Vagina (tissue), 2 donors: ENCODE results near the gene GSG1L.

Experiments
- CTCF ChIP-seq, 3 experiments: fragments of 450-650 bp in 2 of 3; fragments of 200-600 bp in 1 of 3; sonication (generic) in 1 of 3; IDR thresholded peaks; one replicate each; pipeline ENCODE4 v1.5.1; 2017 to 2019; ENCODE audit warnings: antibody characterized with exemption in 3 of 3, mild to moderate bottlenecking in 2 of 3, moderate library complexity in 2 of 3
- POLR2AphosphoS5 ChIP-seq, 2 donors: sonication (generic); formaldehyde crosslinking; IDR thresholded peaks; one replicate each; pipeline ENCODE4 v1.9.0; 2017; ENCODE audit warnings: antibody characterized with exemption in 2 of 2, mild to moderate bottlenecking in 2 of 2, low read depth in 1 of 2; ENCODE audit not compliant: insufficient read depth in 1 of 2

DNA sequence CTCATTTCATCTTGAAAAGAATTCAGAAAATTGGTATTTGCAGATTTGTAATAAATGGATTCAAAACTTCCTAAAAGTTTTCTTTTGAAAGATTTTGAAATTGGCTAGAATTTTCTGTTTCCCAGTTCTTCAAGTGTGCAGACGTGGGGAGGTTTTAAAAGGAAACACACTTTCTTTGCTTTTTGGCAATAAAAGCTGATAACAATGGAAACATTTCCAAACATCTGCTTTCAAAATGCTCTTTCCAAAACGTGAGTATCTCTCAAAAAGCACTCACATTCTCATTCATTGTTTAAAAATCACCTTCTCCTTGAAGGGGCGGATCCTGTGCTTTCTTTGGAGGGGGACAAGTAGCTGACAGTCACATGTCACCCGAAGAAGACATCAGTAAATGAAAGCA lies 8.6 kb upstream of the GSG1L start:
- no peak for TF ChIP-seq CTCF (IDR thresholded peaks at IDR 0.05)
- no peak for TF ChIP-seq POLR2AphosphoS5 (IDR thresholded peaks at IDR 0.05; ENCODE audit: insufficient read depth in 1 of 2, low read depth in 1 of 2)
